K562 (cell line): Measurements from ENCODE around the gene TNFRSF19.

Experiments
- BCLAF1 ChIP-seq, 2 experiments: fragments of 450-650 bp in 1 of 2; IDR thresholded peaks; 2 replicates each; pipeline ENCODE4 v1.6.1; 2011 to 2017; ENCODE audit warnings: low read depth in 2 of 2, antibody characterized with exemption in 1 of 2, borderline replicate concordance in 1 of 2, low read length in 1 of 2, mild to moderate bottlenecking in 1 of 2, mixed read lengths in 1 of 2; ENCODE audit not compliant: control insufficient read depth in 1 of 2
- CBX2 ChIP-seq: fragments of 200-600 bp; sonication (generic); IDR thresholded peaks from one replicate; pipeline ENCODE4 v1.6.1; 2012; ENCODE audit warnings: mild to moderate bottlenecking, low read length, inconsistent platforms; ENCODE audit not compliant: insufficient read depth, poor library complexity, severe bottlenecking
- CBX5 ChIP-seq: IDR thresholded peaks from 2 replicates; pipeline ENCODE4 v1.6.1; 2014; ENCODE audit warnings: low read depth, borderline replicate concordance
- CTCF ChIP-seq, 3 experiments: IDR thresholded peaks in 2 of 3; conservative IDR thresholded peaks in 1 of 3; 2 replicates each; pipeline ENCODE4 v1.5.1; 2011 to 2012; ENCODE audit warnings: low read length in 3 of 3, mild to moderate bottlenecking in 3 of 3, control low read depth in 2 of 3, improper control_type of control experiment in 1 of 3, inconsistent platforms in 1 of 3, low read depth in 1 of 3, mixed read lengths in 1 of 3, moderate library complexity in 1 of 3; ENCODE audit not compliant: insufficient read depth in 2 of 3
- MED1 ChIP-seq: sonication (generic); formaldehyde crosslinking; IDR thresholded peaks from 2 replicates; pipeline ENCODE4 v1.8.1; 2023; ENCODE audit warnings: missing genetic modification reagents, borderline replicate concordance
- NCOA2 ChIP-seq, 2 experiments: fragments of 450-650 bp; IDR thresholded peaks; 2 replicates each; pipeline ENCODE4 v1.6.1; 2018; ENCODE audit warnings: mild to moderate bottlenecking in 2 of 2, moderate library complexity in 1 of 2; ENCODE audit not compliant: partially characterized antibody in 2 of 2
- NUFIP1 ChIP-seq: fragments of 450-650 bp; IDR thresholded peaks from 2 replicates; pipeline ENCODE4 v1.6.1; 2018; ENCODE audit not compliant: partially characterized antibody
- POLR2AphosphoS5 ChIP-seq: IDR thresholded peaks from 2 replicates; pipeline ENCODE4 v1.6.1; 2011; ENCODE audit warnings: mild to moderate bottlenecking, low read depth, low read length, moderate library complexity; ENCODE audit not compliant: control insufficient read depth, insufficient read depth
- TGIF2 ChIP-seq: sonication (generic); formaldehyde crosslinking; IDR thresholded peaks from 2 replicates; pipeline ENCODE4 v1.8.1; 2022; ENCODE audit warnings: mild to moderate bottlenecking, missing genetic modification reagents, moderate library complexity
- TRIM28 ChIP-seq: fragments of 450-650 bp; IDR thresholded peaks from 2 replicates; pipeline ENCODE4 v1.6.1; 2017
- ZFP1 ChIP-seq: fragments of 450-650 bp; formaldehyde crosslinking; IDR thresholded peaks from 2 replicates; pipeline ENCODE4 v1.4.0; 2020; ENCODE audit warnings: mild to moderate bottlenecking, mixed read lengths

- TF ChIP-seq CTCF (IDR thresholded peaks at IDR 0.05 in 2 of 3, conservative IDR thresholded peaks at IDR 0.05 in 1 of 3; ENCODE audit: insufficient read depth in 2 of 3, low read depth in 1 of 3, low read length in 3 of 3) (no peak), CBX2 (no peak), ZFP1 (CRISPR knock-in tag) (no peak), POLR2AphosphoS5 (no peak), CBX5 (no peak), TRIM28 (no peak), NCOA2 (IDR thresholded peaks at IDR 0.05; ENCODE audit: partially characterized antibody in 2 of 2) (no peak), TGIF2 (no peak), BCLAF1 (IDR thresholded peaks at IDR 0.05; ENCODE audit: borderline replicate concordance in 1 of 2, control insufficient read depth in 1 of 2, low read depth in 2 of 2, low read length in 1 of 2) (no peak), NUFIP1 (no peak), MED1 (CRISPR knock-in tag) (no peak)
Observed at GRCh38 chr13:23709536-23709935, 139.3 kb downstream of the TNFRSF19 start.
